K562 (cell line): ENCODE data around the gene SNRNP70. TPM values are rescaled to one million over a fixed set of nuclear protein-coding genes. Genes with fewer than 3 reads are reported as not detected.

Source experiments
- ATAC-seq: fragments of 200-7000 bp; cut with Tn5 transposase; 3 replicates; pipeline ENCODE4 v1.9.1; 2020; ENCODE audit warnings: moderate library complexity
- BruUV-seq: library from RNA; stranded (reverse); fragments of 400-500 nt; replicated peaks from 2 replicates; lab custom pipeline; 2021; lab: Mats Ljungman, UMichigan
- CTCF ChIA-PET: fragments of 300-600 bp; formaldehyde crosslinking; extraction: SDS; loops from one replicate; lab custom pipeline; 2021; ENCODE audit warnings: low intra/inter-chr PET ratio; lab: Yijun Ruan, JAX
- POLR2A ChIA-PET: fragments of 300-600, 350-650 bp; sonication (Branson Sonifier 250); formaldehyde crosslinking; extraction: SDS; loops from one replicate; lab custom pipeline; 2021; ENCODE audit warnings: antibody characterized with exemption, inconsistent platforms; lab: Yijun Ruan, JAX
- DNase-seq, 4 experiments: peaks; one replicate each; pipeline versions ENCODE4 v3.0.0 to v3.0.0-alpha.2; 2011 to 2018; ENCODE audit warnings: low spot score in 3 of 4, mixed read lengths in 3 of 4; ENCODE audit errors: extremely low read depth in 1 of 4
- FAIRE-seq: peaks from 2 replicates; lab custom pipeline; 2011; peaks lifted over from hg19 to GRCh38; lab: Jason Lieb, UNC
- H2AFZ ChIP-seq: 2 replicates; pipeline ENCODE4 v1.6.0; 2011; ENCODE audit warnings: low read depth, low read length, control low read depth, inconsistent platforms
- H3K27ac ChIP-seq: fragments of 200-600 bp; 3 replicates; pipeline ENCODE4 v1.8.0; 2011; ENCODE audit warnings: low read depth, mild to moderate bottlenecking, control low read depth, inconsistent platforms, low read length, moderate library complexity, mixed read lengths; ENCODE audit errors: extremely low read depth
- H3K27me3 ChIP-seq, 2 experiments: fragments of 300-600 bp in 1 of 2; 2 replicates in 1 of 2; 3 replicates in 1 of 2; pipeline versions ENCODE4 v1.6.0 to v1.8.0; 2011; ENCODE audit warnings: inconsistent platforms in 2 of 2, low read length in 2 of 2, mild to moderate bottlenecking in 1 of 2, mixed read lengths in 1 of 2, moderate library complexity in 1 of 2; ENCODE audit not compliant: control insufficient read depth in 2 of 2, insufficient read depth in 2 of 2
- H3K36me3 ChIP-seq: fragments of 300-600 bp; 3 replicates; pipeline ENCODE4 v1.8.0; 2011; ENCODE audit warnings: mild to moderate bottlenecking, low read length, inconsistent platforms; ENCODE audit not compliant: control insufficient read depth, insufficient read depth
- H3K4me1 ChIP-seq, 2 experiments: fragments of 200-600 bp in 1 of 2; replicated peaks in 1 of 2; 2 replicates in 1 of 2; 3 replicates in 1 of 2; pipeline versions ENCODE4 v1.5.1 to v1.8.0; 2011; ENCODE audit warnings: inconsistent platforms in 2 of 2, low read length in 2 of 2, mild to moderate bottlenecking in 1 of 2, mixed read lengths in 1 of 2, moderate library complexity in 1 of 2; ENCODE audit not compliant: control insufficient read depth in 2 of 2, insufficient read depth in 2 of 2
- H3K4me2 ChIP-seq: 2 replicates; pipeline ENCODE4 v1.6.1; 2011; ENCODE audit warnings: low read length, control low read depth, inconsistent platforms, mixed read lengths; ENCODE audit not compliant: insufficient read depth
- H3K4me3 ChIP-seq: fragments of 200-600 bp; sonication (generic), shearing (Covaris generic); 2 replicates; pipeline ENCODE4 v1.5.1; 2016; ENCODE audit warnings: control low read depth, inconsistent platforms
- H3K79me2 ChIP-seq: fragments of 200-600 bp; 3 replicates; pipeline ENCODE4 v1.8.0; 2011; ENCODE audit warnings: low read length, inconsistent platforms; ENCODE audit not compliant: control insufficient read depth, insufficient read depth
- H3K9ac ChIP-seq, 2 experiments: 2 replicates each; pipeline versions ENCODE4 v1.6.0 to v1.6.1; 2011; ENCODE audit warnings: low read depth in 2 of 2, low read length in 2 of 2, control low read depth in 1 of 2, inconsistent platforms in 1 of 2, mild to moderate bottlenecking in 1 of 2, mixed read lengths in 1 of 2; ENCODE audit not compliant: insufficient read depth in 1 of 2
- H3K9me1 ChIP-seq: one replicate; pipeline ENCODE4 v1.6.0; 2011; ENCODE audit warnings: inconsistent platforms, mild to moderate bottlenecking, low read length, moderate library complexity; ENCODE audit not compliant: control insufficient read depth, insufficient read depth
- H3K9me3 ChIP-seq: replicated peaks from 2 replicates; pipeline ENCODE4 v1.5.1; 2011; ENCODE audit warnings: low read depth, low read length, inconsistent platforms; ENCODE audit not compliant: control insufficient read depth, insufficient read depth
- H4K20me1 ChIP-seq: replicated peaks from 2 replicates; pipeline ENCODE4 v1.6.1; 2011; ENCODE audit warnings: low read length, inconsistent platforms, mixed read lengths; ENCODE audit not compliant: control insufficient read depth, insufficient read depth
- FUS ChIP-seq: fragments of 200-400 bp; formaldehyde crosslinking; optimal IDR thresholded peaks from 2 replicates; pipeline ENCODE3; 2017; ENCODE audit warnings: low read depth, low read length
- LARP7 ChIP-seq: fragments of 450-650 bp; IDR thresholded peaks from 2 replicates; pipeline ENCODE4 v1.6.1; 2016
- POLR2G ChIP-seq: fragments of 200-400 bp; formaldehyde crosslinking; IDR thresholded peaks from 2 replicates; pipeline ENCODE4 v1.6.1; 2017; ENCODE audit warnings: low read depth, mild to moderate bottlenecking, antibody characterized with exemption, low read length, moderate library complexity
- RBFOX2 ChIP-seq: fragments of 200-400 bp; formaldehyde crosslinking; IDR thresholded peaks from 2 replicates; pipeline ENCODE4 v1.6.1; 2017; ENCODE audit warnings: low read depth, mild to moderate bottlenecking, low read length, moderate library complexity
- ZNF280B ChIP-seq: fragments of 250-450 bp; sonication (Bioruptor Pico); IDR thresholded peaks from 2 replicates; pipeline ENCODE4 v1.5.1; 2021; ENCODE audit warnings: mild to moderate bottlenecking
- ZNF584 ChIP-seq: fragments of 200-800 bp; sonication (Bioruptor generic); IDR thresholded peaks from 2 replicates; pipeline ENCODE4 v1.6.1; 2016; ENCODE audit warnings: low read depth, mild to moderate bottlenecking, missing genetic modification characterization, missing compliant biosample characterization
- WGBS: fragments of 100-300 bp; shearing (Covaris generic); methylation state at CpG from one replicate; pipeline ENCODE4 v1.1.6; 2016; ENCODE audit warnings: low coverage, mixed read lengths; ENCODE audit not compliant: insufficient coverage; ENCODE audit errors: missing lambda C conversion rate; 5-methylcytosine and 5-hydroxymethylcytosine counted together
- in situ Hi-C: fragments of 300-500 bp; cut with MboI; formaldehyde crosslinking; loops from 4 replicates; pipeline ENCODE4 v1.15.0; 2018; ENCODE audit warnings: inconsistent platforms, mixed read lengths
- intact Hi-C: fragments of 100-400 bp; cut with micrococcal nuclease; formaldehyde crosslinking; loops from 2 replicates; pipeline ENCODE4 v1.14.2; 2022
- polyA plus RNA-seq, 8 experiments: library from polyadenylated mRNA; depleted of rRNA in 4 of 8; stranded (reverse) in 5 of 8; unstranded in 3 of 8; fragments of >200 nt; fragmentation: Nextera tagmentation in 2 of 8; fragmentation: Illumina TruSeq in 1 of 8; extraction: Ambion mirVana in 2 of 8; extraction: Trizol in 1 of 8; gene quantifications; 2 replicates each; pipeline versions ENCODE4 v1.2.1 to v1.2.3, GENCODE V29; 2011 to 2014; ENCODE audit warnings: inconsistent platforms in 1 of 8, missing spikeins in 1 of 8
- total RNA-seq, 7 experiments: library from RNA; depleted of rRNA in 6 of 7; stranded (reverse); fragments of >200 nt in 6 of 7; fragmentation: Illumina TruSeq in 2 of 7; extraction: Trizol in 2 of 7; gene quantifications; 2 replicates each; pipeline versions ENCODE4 v1.2.1 to v1.2.3, GENCODE V29; 2011 to 2021; ENCODE audit warnings: low replicate concordance in 1 of 7
- TF ChIP-seq, protein P1 (sequence below): fragments of 250-450 bp; sonication (Bioruptor Pico); IDR thresholded peaks from 2 replicates; pipeline ENCODE4 v1.5.0; 2020; ENCODE audit warnings: mild to moderate bottlenecking, borderline replicate concordance

Gene SNRNP70
- total and polyA plus RNA-seq, 9 of the 15 experiments (the other 6 are each of a cell fraction or from before 2014, with no cell fraction given): 2.8 to 496 (median 136) TPM

GRCh38 chr19:49094505-49095482 is 9.5 kb downstream of the SNRNP70 start:
- no TSS peak for BruUV-seq
- in situ Hi-C loops: loop anchor here (5.0 kb wide), 1 partner anchor 98 kb away; no protein-coding TSS in a partner anchor

More at GRCh38 chr19:49094505-49095482, 9.5 kb downstream of the SNRNP70 start:
- Histone ChIP-seq H3K9me1 (no peaks in the 10 kb centered on the region), H3K27me3 (no peaks in the 10 kb centered on the region), H3K79me2 (peaks cover 73% of the 10 kb centered on the region), H2AFZ (no peak overlapping the region), H3K4me1 (no peaks in the 10 kb centered on the region; a peak in 2 of 5 replicates), H3K36me3 (peaks cover 100% of the 10 kb centered on the region), H3K4me3 (no peak overlapping the region), H3K9ac (no peak overlapping the region), H3K4me2 (no peak overlapping the region), H3K9me3 (no peaks in the 10 kb centered on the region), H3K27ac (no peak overlapping the region), H4K20me1 (peaks cover 29% of the 10 kb centered on the region)
- no peak for FAIRE-seq
- TF ChIP-seq POLR2G (peak; percentile 54), FUS (no peak), ZNF280B (no peak), ZNF584 (no peak), RBFOX2 (peak; percentile 62), LARP7 (no peak)
- TF ChIP-seq, protein P1, sequence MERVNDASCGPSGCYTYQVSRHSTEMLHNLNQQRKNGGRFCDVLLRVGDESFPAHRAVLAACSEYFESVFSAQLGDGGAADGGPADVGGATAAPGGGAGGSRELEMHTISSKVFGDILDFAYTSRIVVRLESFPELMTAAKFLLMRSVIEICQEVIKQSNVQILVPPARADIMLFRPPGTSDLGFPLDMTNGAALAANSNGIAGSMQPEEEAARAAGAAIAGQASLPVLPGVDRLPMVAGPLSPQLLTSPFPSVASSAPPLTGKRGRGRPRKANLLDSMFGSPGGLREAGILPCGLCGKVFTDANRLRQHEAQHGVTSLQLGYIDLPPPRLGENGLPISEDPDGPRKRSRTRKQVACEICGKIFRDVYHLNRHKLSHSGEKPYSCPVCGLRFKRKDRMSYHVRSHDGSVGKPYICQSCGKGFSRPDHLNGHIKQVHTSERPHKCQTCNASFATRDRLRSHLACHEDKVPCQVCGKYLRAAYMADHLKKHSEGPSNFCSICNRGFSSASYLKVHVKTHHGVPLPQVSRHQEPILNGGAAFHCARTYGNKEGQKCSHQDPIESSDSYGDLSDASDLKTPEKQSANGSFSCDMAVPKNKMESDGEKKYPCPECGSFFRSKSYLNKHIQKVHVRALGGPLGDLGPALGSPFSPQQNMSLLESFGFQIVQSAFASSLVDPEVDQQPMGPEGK (CRISPR knock-in tag): no peak
- DNase-seq: no peak
- CTCF ChIA-PET: no interaction called here
- intact Hi-C loops: no loop called here
- ATAC-seq: no peak
- POLR2A ChIA-PET: interaction anchor here (0.5 to 2.4 kb wide), 11 partner anchors 8 to 1127 kb away, joined by 3 to 14 read pairs (median 3); no protein-coding TSS in a partner anchor
- 90% methylated on average over 22 of the region's 23 CpGs for WGBS
